HepG2 (cell line): ENCODE data around the gene FGGY. TPM values are rescaled to one million over a fixed set of nuclear protein-coding genes. Genes with fewer than 3 reads are reported as not detected.

Experiments used
- ATAC-seq: fragments of 200-7000 bp; cut with Tn5 transposase; 3 replicates; pipeline ENCODE4 v1.9.1; 2020; ENCODE audit warnings: mild to moderate bottlenecking, moderate library complexity
- BruUV-seq: library from RNA; stranded (reverse); fragments of 400-500 nt; replicated peaks from 2 replicates; lab custom pipeline; 2021; lab: Mats Ljungman, UMichigan
- CTCF ChIA-PET: fragments of 300-600 bp; formaldehyde crosslinking; extraction: SDS; loops from one replicate; lab custom pipeline; 2021; ENCODE audit warnings: low total read pairs, inconsistent platforms, low intra/inter-chr PET ratio; lab: Yijun Ruan, JAX
- POLR2A ChIA-PET: fragments of 350-600 bp; sonication (Branson Sonifier 250); formaldehyde crosslinking; loops from one replicate; lab custom pipeline; 2020; ENCODE audit warnings: antibody characterized with exemption, inconsistent platforms; lab: Yijun Ruan, JAX
- DNase-seq: peaks from one replicate; pipeline ENCODE4 v3.0.0-alpha.2; 2015; ENCODE audit warnings: low spot score
- FAIRE-seq: peaks from 3 replicates; lab custom pipeline; 2011; peaks lifted over from hg19 to GRCh38; lab: Jason Lieb, UNC
- H2AFZ ChIP-seq: one replicate; pipeline ENCODE4 v1.6.1; 2011; ENCODE audit warnings: low read length, inconsistent platforms
- H3K27ac ChIP-seq: fragments of 300-600 bp; 3 replicates; pipeline ENCODE4 v1.8.0; 2011; ENCODE audit warnings: mixed run types, mild to moderate bottlenecking, mixed read lengths, low read length, inconsistent platforms; ENCODE audit not compliant: insufficient read depth; ENCODE audit errors: extremely low read length
- H3K27me3 ChIP-seq, 2 experiments: fragments of 200-600 bp in 1 of 2; 2 replicates in 1 of 2; 3 replicates in 1 of 2; pipeline versions ENCODE4 v1.6.0 to v1.8.0; 2011; ENCODE audit warnings: low read length in 2 of 2, mild to moderate bottlenecking in 2 of 2, moderate library complexity in 2 of 2, inconsistent platforms in 1 of 2; ENCODE audit not compliant: insufficient read depth in 2 of 2, control insufficient read depth in 1 of 2
- H3K36me3 ChIP-seq, 2 experiments: fragments of 200-600 bp in 1 of 2; replicated peaks in 1 of 2; 2 replicates in 1 of 2; 3 replicates in 1 of 2; pipeline versions ENCODE4 v1.5.1 to v1.8.0; 2011; ENCODE audit warnings: low read length in 2 of 2, inconsistent platforms in 1 of 2; ENCODE audit not compliant: insufficient read depth in 2 of 2, control insufficient read depth in 1 of 2
- H3K4me1 ChIP-seq: 2 replicates; pipeline ENCODE4 v1.5.1; 2012; ENCODE audit warnings: low read length, inconsistent platforms; ENCODE audit not compliant: insufficient read depth
- H3K4me2 ChIP-seq: 2 replicates; pipeline ENCODE4 v1.6.0; 2011; ENCODE audit warnings: low read depth, low read length, inconsistent platforms
- H3K4me3 ChIP-seq, 3 experiments: fragments of 200-600 bp in 1 of 3; sonication (generic), shearing (Covaris generic) in 1 of 3; replicated peaks in 1 of 3; 2 replicates each; pipeline ENCODE4 v1.5.1; 2011 to 2016; ENCODE audit warnings: low read length in 3 of 3, inconsistent platforms in 2 of 3, low read depth in 2 of 3, mild to moderate bottlenecking in 2 of 3, control low read depth in 1 of 3, mixed read lengths in 1 of 3; ENCODE audit not compliant: insufficient read depth in 1 of 3
- H3K79me2 ChIP-seq: one replicate; pipeline ENCODE4 v1.6.1; 2011; ENCODE audit warnings: low read length, inconsistent platforms; ENCODE audit not compliant: insufficient read depth
- H3K9ac ChIP-seq: 2 replicates; pipeline ENCODE4 v1.6.0; 2011; ENCODE audit warnings: mild to moderate bottlenecking, low read depth, low read length, inconsistent platforms; ENCODE audit not compliant: insufficient read depth
- H3K9me3 ChIP-seq: 2 replicates; pipeline ENCODE4 v1.5.1; 2012; ENCODE audit warnings: mild to moderate bottlenecking, low read length
- H4K20me1 ChIP-seq: 2 replicates; pipeline ENCODE4 v1.6.0; 2011; ENCODE audit warnings: inconsistent platforms, mild to moderate bottlenecking, low read length, moderate library complexity; ENCODE audit not compliant: insufficient read depth
- ATF2 ChIP-seq: sonication (generic); formaldehyde crosslinking; IDR thresholded peaks from 2 replicates; pipeline ENCODE4 v1.4.0; 2020; ENCODE audit warnings: missing genetic modification reagents
- BRCA1 ChIP-seq: sonication (generic); formaldehyde crosslinking; IDR thresholded peaks from 2 replicates; pipeline ENCODE4 v1.4.0; 2020; ENCODE audit warnings: missing genetic modification reagents
- ELK4 ChIP-seq: sonication (generic); formaldehyde crosslinking; IDR thresholded peaks from 2 replicates; pipeline ENCODE4 v1.9.0; 2021; ENCODE audit warnings: missing genetic modification reagents, borderline replicate concordance
- FOXK1 ChIP-seq: sonication (generic); formaldehyde crosslinking; IDR thresholded peaks from 2 replicates; pipeline ENCODE4 v1.4.0; 2020; ENCODE audit warnings: low read depth, missing genetic modification reagents, borderline replicate concordance
- KLF6 ChIP-seq: IDR thresholded peaks from 2 replicates; pipeline ENCODE4 v1.8.0; 2016; ENCODE audit warnings: missing biosample characterization, missing genetic modification reagents
- MIER3 ChIP-seq: IDR thresholded peaks from 2 replicates; pipeline ENCODE4 v1.6.1; 2016; ENCODE audit warnings: missing compliant biosample characterization, borderline replicate concordance
- MZF1 ChIP-seq: sonication (generic); formaldehyde crosslinking; IDR thresholded peaks from 2 replicates; pipeline ENCODE4 v1.8.1; 2023; ENCODE audit warnings: mild to moderate bottlenecking, missing genetic modification reagents, borderline replicate concordance
- PRPF4 ChIP-seq: fragments of 200-400 bp; formaldehyde crosslinking; IDR thresholded peaks from 2 replicates; pipeline ENCODE4 v1.6.1; 2016; ENCODE audit warnings: low read length, low read depth; ENCODE audit not compliant: poor library complexity, severe bottlenecking
- TCF12 ChIP-seq, 2 experiments: fragments of 450-650 bp in 1 of 2; sonication (generic) in 1 of 2; formaldehyde crosslinking in 1 of 2; IDR thresholded peaks; 2 replicates each; pipeline versions ENCODE4 v1.6.1 to v1.8.0; 2017 to 2022; ENCODE audit warnings: antibody characterized with exemption in 1 of 2, mild to moderate bottlenecking in 1 of 2, missing genetic modification reagents in 1 of 2, moderate library complexity in 1 of 2
- ZBTB1 ChIP-seq: sonication (generic); formaldehyde crosslinking; IDR thresholded peaks from 2 replicates; pipeline ENCODE4 v1.4.0; 2020; ENCODE audit warnings: missing genetic modification reagents, borderline replicate concordance
- ZFAT ChIP-seq: sonication (generic); formaldehyde crosslinking; conservative IDR thresholded peaks from 2 replicates; pipeline ENCODE4 v1.8.1; 2023; ENCODE audit warnings: missing genetic modification reagents, inconsistent platforms
- ZNF496 ChIP-seq: sonication (generic); formaldehyde crosslinking; IDR thresholded peaks from 2 replicates; pipeline ENCODE4 v1.8.1; 2023; ENCODE audit warnings: mild to moderate bottlenecking, moderate library complexity, missing genetic modification reagents; ENCODE audit not compliant: insufficient replicate concordance
- ZNF512 ChIP-seq: sonication (generic); formaldehyde crosslinking; IDR thresholded peaks from 2 replicates; pipeline ENCODE4 v1.4.0; 2020; ENCODE audit warnings: mild to moderate bottlenecking, missing genetic modification reagents
- ZNF878 ChIP-seq: sonication (generic); formaldehyde crosslinking; IDR thresholded peaks from 2 replicates; pipeline ENCODE4 v1.8.1; 2023; ENCODE audit warnings: mild to moderate bottlenecking, missing genetic modification reagents, moderate library complexity
- WGBS: methylation state at CpG from one replicate; pipeline ENCODE4 v1.1.6; 2017; ENCODE audit warnings: low lambda C conversion rate; 5-methylcytosine and 5-hydroxymethylcytosine counted together
- in situ Hi-C: cut with HindIII; loops from 2 replicates; pipeline ENCODE4 v1.10.0; 2017; ENCODE audit warnings: low pct_unique_long_range_greater_than_20kb; ENCODE audit not compliant: extremely low pct_ligation_motif_present
- intact Hi-C: fragments of 100-400 bp; cut with micrococcal nuclease; formaldehyde crosslinking; loops from one replicate; pipeline ENCODE4 v1.10.0; 2022; ENCODE audit not compliant: unreplicated experiment
- polyA plus RNA-seq, 8 experiments: library from polyadenylated mRNA; depleted of rRNA in 3 of 8; stranded (reverse) in 7 of 8; unstranded in 1 of 8; fragments of >200 nt; fragmentation: Illumina TruSeq in 4 of 8; extraction: Trizol in 4 of 8; gene quantifications; 2 replicates each; pipeline versions ENCODE4 v1.2.1 to v1.2.3, GENCODE V29; 2011 to 2016; ENCODE audit warnings: low read depth in 4 of 8, missing spikeins in 1 of 8, mixed read lengths in 1 of 8; ENCODE audit not compliant: insufficient read depth in 1 of 8
- total RNA-seq, 5 experiments: library from RNA; depleted of rRNA; stranded (reverse); fragments of >200 nt; fragmentation: Illumina TruSeq; extraction: Trizol; gene quantifications; 2 replicates each; pipeline ENCODE4 v1.2.3, GENCODE V29; 2016; ENCODE audit warnings: low read depth in 1 of 5
- TF ChIP-seq, protein P1 (sequence below): sonication (generic); formaldehyde crosslinking; IDR thresholded peaks from 2 replicates; pipeline ENCODE4 v1.8.1; 2023; ENCODE audit warnings: mild to moderate bottlenecking, missing genetic modification reagents
- TF ChIP-seq, protein P2 (sequence below), 2 experiments: fragments of 450-650 bp in 1 of 2; sonication (generic) in 1 of 2; formaldehyde crosslinking; IDR thresholded peaks; 2 replicates each; pipeline versions ENCODE4 v1.5.0 to v1.8.0; 2020 to 2022; ENCODE audit warnings: mild to moderate bottlenecking in 1 of 2, missing genetic modification reagents in 1 of 2
- TF ChIP-seq, protein P3 (sequence below): sonication (generic); IDR thresholded peaks from 2 replicates; pipeline ENCODE4 v1.6.1; 2016; ENCODE audit warnings: low read depth, borderline replicate concordance

Gene FGGY
- total and polyA plus RNA-seq, 2 of the 13 experiments (the other 11 are each of a cell fraction or from before 2014, with no cell fraction given): 15.7 to 27.5 TPM

DNA sequence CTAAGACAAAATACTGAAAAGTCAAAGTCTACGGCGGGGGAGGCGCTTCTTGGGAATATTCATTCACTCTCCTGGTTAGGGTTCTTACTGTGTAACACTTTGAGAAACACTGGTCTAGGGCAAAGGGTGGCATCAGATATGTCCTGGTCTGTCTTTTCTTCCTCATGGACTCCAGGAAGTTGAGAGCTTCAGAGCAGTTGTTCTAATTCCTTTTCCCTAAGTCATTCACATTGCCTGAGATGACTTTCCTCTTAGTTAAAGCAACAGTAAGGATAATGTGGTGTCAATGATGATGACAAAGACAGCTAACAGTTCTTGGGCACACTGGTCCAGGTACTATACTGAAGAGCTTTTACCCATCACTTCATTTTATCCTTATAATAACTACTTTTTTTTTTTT, 27.0 kb downstream of the FGGY start:
- TF ChIP-seq, protein P1, sequence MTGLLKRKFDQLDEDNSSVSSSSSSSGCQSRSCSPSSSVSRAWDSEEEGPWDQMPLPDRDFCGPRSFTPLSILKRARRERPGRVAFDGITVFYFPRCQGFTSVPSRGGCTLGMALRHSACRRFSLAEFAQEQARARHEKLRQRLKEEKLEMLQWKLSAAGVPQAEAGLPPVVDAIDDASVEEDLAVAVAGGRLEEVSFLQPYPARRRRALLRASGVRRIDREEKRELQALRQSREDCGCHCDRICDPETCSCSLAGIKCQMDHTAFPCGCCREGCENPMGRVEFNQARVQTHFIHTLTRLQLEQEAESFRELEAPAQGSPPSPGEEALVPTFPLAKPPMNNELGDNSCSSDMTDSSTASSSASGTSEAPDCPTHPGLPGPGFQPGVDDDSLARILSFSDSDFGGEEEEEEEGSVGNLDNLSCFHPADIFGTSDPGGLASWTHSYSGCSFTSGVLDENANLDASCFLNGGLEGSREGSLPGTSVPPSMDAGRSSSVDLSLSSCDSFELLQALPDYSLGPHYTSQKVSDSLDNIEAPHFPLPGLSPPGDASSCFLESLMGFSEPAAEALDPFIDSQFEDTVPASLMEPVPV: no peak
- TF ChIP-seq ZBTB1 (CRISPR knock-in tag) (no peak), ELK4 (CRISPR knock-in tag) (no peak), ZNF496 (CRISPR knock-in tag) (no peak), PRPF4 (no peak), MZF1 (CRISPR knock-in tag) (no peak), ZFAT (no peak), ZNF878 (CRISPR knock-in tag) (no peak), BRCA1 (no peak), ZNF512 (no peak), MIER3 (CRISPR knock-in tag) (no peak), KLF6 (CRISPR knock-in tag) (no peak), FOXK1 (CRISPR knock-in tag) (no peak), ATF2 (CRISPR knock-in tag) (no peak), TCF12 (IDR thresholded peaks at IDR 0.05) (no peak), TCF12 (CRISPR knock-in tag; IDR thresholded peaks at IDR 0.05) (no peak)
- TF ChIP-seq, protein P2, sequence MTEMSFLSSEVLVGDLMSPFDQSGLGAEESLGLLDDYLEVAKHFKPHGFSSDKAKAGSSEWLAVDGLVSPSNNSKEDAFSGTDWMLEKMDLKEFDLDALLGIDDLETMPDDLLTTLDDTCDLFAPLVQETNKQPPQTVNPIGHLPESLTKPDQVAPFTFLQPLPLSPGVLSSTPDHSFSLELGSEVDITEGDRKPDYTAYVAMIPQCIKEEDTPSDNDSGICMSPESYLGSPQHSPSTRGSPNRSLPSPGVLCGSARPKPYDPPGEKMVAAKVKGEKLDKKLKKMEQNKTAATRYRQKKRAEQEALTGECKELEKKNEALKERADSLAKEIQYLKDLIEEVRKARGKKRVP (CRISPR knock-in tag; IDR thresholded peaks at IDR 0.05): no peak
- TF ChIP-seq, protein P3, sequence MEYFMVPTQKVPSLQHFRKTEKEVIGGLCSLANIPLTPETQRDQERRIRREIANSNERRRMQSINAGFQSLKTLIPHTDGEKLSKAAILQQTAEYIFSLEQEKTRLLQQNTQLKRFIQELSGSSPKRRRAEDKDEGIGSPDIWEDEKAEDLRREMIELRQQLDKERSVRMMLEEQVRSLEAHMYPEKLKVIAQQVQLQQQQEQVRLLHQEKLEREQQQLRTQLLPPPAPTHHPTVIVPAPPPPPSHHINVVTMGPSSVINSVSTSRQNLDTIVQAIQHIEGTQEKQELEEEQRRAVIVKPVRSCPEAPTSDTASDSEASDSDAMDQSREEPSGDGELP: no peak
- no peaks in the 10 kb centered on the region for H3K27me3 ChIP-seq
- H3K27ac ChIP-seq: no peak overlapping the region
- no peak overlapping the region for H3K4me2 ChIP-seq
- no TSS peak for BruUV-seq
- peaks cover 15% of the 10 kb centered on the region for H3K4me1 ChIP-seq
- ChIA-PET POLR2A (no interaction called here), CTCF (no interaction called here)
- no peaks in the 10 kb centered on the region for H4K20me1 ChIP-seq
- DNase-seq (no peak), ATAC-seq (no peak), FAIRE-seq (no peak)
- H3K36me3 ChIP-seq: no peaks in the 10 kb centered on the region
- intact Hi-C loops (no loop called here), in situ Hi-C loops (no loop called here)
- no peak overlapping the region for H2AFZ ChIP-seq
- no peak overlapping the region for H3K4me3 ChIP-seq
- 93% methylated on average over 3 of the region's 3 CpGs for WGBS
- no peaks in the 10 kb centered on the region for H3K79me2 ChIP-seq
- H3K9ac ChIP-seq: no peak overlapping the region
- H3K9me3 ChIP-seq: no peaks in the 10 kb centered on the region
